NAMALWA (cell line): ENCODE results near the gene LIPA.
"Not testable (repeated sequence)": the region's sequence is repeated elsewhere in the genome, so short reads cannot be mapped to it uniquely, and the experiment has no call there.

Experiments used
- DNase-seq: peaks from one replicate; pipeline ENCODE4 v3.0.0-alpha.2; 2015; ENCODE audit warnings: low spot score

Gene LIPA

DNA sequence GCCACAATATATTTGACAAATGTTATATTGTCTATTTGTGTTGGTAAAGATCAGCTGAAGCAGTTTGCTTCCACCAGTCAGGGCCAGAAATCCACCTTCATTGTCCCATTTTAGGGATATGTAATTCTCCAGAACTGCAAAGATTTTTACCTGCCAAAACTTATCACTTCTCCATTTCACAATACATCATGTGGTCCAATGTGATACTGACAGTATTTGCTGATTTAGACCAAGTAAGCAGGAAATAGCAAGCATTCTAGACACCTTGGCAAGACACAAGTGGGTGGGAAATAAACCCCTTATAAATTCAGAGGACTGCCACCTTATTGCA lies 18.5 kb upstream of the LIPA start:
- no peak for DNase-seq

- DNase-seq: no peak
These were observed 18.0 kb upstream of the LIPA start for GRCh38 chr10:89269433-89270152.

GRCh38 chr10:89266721-89267453 lies 15.3 kb upstream of the LIPA start:
- no peak for DNase-seq

DNA sequence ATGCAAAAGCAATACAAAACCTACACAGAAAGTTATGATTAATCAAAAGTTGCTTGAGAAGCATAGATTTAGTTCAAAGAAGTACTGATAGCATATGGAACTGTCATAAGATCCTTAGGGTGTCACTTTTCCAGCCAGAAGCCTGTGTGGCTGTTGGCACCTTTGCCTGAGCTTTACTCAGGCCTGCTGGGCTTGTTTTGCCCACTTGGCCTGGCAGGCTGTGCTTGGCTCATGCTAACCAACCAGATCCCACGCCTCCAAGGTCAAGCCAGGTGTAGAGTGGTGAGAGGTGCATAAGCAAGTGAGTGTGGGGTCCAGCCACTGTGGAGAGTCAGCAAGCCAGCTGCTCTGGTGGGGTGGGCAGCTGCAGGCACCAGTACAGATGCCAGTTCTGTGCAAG lies 12.0 kb upstream of the LIPA start:
- no peak for DNase-seq

- DNase-seq: no peak
These were observed 11.5 kb upstream of the LIPA start for GRCh38 chr10:89263091-89263490.

DNA sequence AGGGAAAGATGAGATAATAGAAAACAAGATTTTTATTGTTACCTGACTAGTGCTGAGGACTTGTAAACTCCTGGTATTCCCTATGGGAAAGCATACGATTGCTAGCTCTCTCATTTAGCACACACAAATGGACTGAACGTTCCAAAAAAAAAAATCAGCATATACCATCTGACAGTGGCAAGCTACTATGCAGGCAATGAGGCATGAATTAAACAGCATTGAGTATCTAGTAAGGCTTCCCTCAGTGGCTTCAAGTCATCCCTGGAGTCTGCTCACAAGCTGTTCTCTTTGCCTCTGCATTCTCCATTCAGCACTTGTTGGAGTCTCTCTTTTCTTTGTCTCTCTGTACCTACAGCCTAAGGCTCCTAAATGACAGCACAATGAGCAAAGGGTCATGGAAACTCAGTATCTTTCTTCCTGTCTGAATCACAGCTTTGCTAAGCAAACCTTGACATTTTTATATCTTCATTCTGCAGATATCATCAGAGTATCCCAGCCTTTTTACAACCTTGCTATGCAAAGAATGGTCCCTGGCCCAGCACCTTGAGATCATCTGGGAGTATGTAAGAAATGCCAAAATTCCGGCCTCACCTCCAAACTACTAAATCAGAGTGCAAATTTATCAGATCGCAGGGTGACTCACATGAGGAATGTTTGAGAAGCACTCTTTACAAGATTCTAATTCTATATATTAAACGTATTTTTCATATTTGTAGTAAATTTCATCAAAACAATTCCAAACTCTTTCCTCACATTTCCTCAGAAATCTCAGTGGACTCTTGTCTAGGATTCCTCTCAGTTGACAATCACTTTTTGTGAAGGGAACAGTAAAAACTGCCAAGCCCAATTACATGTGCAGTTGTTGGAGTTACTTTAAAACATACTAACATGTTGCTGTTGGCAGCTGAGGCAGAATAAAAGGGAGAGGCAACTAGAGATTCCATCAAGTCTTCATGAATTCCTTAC lies 10.8 kb upstream of the LIPA start:
- DNase-seq: no peak

- no peak for DNase-seq
These were observed 7.3 kb upstream of the LIPA start for GRCh38 chr10:89258881-89259280.

DNA sequence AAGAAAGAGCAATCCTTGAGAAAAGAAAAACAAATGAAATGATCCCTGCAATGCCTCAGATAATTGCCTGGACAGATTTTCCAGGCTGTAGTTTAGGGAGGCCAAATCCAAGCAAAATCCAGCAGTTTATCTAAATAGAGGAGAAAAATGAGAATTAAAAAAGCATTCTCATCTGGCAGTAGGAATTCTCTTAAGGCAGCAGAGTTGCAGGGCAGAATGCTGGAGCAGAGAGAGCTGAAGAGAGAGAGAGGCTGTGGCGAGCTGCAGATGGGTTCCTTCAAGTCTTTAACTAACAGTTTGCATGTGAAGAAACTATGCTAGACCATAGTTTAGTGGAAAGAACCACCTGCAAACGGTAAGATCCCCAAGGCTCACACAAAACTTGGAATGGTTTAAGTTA lies 6.0 kb upstream of the LIPA start:
- DNase-seq: no peak

DNA sequence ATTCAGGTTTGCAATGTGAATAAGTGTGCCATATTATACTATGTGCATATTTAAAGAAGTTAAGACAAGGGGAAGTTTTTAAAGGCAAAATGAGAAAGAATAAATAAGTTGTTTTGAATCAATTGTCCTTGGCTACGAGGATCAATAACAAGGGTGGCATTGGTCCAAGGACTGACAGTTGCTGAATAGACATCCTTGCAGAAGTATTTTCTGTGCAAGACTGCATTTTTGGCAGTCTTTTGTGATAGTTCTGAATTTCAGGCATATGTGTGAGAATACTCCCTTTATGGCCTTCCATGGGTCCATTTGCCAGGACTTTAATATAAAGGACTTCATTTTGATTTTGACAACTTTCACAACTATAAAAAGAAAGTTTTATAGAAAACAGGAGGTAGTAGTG lies 5.4 kb upstream of the LIPA start:
- no peak for DNase-seq

- no peak for DNase-seq
These were observed 4.8 kb upstream of the LIPA start for GRCh38 chr10:89256340-89256739.

DNA sequence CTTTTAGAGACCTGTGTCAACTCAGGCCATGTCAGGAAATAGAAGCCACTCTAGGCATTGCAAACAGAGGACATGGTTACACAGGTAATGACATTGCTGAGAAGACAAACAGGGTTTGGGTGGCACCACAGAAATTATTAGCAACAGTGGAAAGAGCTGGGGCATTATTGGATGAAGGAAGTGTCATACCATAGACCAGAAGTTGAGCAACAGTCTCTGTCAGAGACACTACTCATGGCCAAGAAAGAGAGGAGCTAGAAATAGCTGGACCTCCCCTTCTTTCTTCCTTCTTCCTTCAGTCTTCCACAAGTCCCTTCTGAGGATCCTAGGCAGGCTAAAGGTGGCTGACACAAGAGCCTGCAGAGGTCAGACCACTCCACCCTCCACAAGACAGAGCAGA lies 4.2 kb upstream of the LIPA start:
- no peak for DNase-seq

DNA sequence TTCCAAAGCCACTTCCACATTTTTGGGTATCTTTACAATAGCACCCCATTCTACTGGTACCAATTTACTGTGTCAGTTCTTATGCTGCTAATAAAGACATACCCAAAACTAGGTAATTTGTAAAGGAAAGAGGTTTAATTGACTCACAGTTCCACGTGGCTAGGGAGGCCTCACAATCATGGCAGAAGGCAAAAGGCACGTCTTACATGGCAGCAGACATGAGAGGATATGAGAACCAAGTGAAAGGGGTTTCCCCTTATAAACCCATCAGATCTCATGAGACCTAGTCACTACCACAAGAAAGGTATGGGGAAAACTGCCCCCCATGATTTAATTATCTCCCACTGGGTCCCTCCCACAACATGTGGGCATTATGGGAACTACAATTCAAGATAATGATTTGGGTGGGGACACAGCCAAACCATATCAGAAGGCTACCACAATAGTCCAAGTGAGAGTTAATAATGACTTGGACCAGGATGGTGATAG lies 3.6 kb upstream of the LIPA start:
- DNase-seq: not testable (repeated sequence)

DNA sequence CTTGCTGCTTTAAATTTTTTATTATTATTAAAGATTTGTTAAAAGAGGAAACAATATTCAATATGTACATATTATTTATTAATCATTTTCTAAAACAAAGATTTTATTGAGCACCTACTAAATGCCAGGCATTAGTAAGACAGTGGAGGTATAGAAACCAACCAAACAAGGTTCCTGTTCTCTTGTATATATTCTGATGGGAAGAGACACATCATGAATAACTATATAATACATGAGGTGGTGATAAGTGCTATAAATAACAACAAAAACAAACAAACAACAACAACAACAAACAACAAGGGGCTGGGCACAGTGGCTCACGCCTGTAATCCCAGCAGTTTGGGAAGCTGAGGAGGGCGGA lies 630 bp upstream of the LIPA start:
- DNase-seq: no peak

DNA sequence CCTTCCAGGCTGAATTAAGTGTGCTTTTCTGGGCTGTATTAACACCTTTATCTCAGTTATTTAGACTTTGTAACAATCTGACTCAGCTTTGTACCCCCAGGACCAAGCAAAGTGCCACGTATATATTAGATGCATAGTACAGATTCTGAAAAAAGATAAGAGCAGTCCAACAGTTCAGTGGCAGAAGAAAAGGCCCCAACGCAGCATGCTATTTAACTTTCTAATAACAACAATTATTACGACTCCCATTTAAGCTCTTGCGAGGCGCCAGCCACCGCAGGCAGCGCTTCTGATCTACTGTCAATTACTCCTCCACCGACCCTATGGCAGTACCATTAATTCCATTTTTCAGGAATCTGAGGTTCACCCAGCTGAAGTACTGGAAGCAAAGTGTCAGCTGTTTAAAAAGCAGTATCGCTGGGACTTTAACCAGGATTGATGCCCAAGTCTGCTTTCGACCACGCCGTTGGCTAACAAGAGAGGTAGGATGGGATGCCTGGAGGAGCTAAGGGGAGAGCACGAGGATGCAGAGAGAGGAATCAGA lies 638 bp downstream of the LIPA start:
- DNase-seq: peak; percentile 25

- DNase-seq: no peak
These were observed 2.6 kb downstream of the LIPA start for GRCh38 chr10:89248990-89249389.

DNA sequence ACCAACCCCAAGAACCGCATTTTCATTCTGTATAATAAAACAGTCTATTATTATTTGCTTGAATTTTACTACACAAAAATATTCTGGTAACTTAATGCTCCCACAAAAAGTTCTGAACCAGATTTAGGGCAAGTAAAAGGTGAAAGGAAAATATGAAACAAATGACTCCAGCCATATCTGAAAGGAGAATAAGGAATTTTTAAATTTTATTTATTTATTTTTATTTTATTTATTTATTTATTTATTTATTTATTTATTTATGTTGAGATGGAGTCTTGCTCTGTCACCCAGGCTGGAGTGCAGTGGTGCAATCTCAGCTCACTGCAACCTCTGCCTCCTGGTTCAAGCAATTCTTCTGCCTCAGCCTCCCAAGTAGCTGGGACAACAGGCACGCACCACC lies 4.0 kb downstream of the LIPA start:
- not testable (repeated sequence) for DNase-seq

GRCh38 chr10:89245802-89246201 lies 5.8 kb downstream of the LIPA start:
- DNase-seq: peak; percentile 77

GRCh38 chr10:89242840-89243568 lies 8.6 kb downstream of the LIPA start:
- no peak for DNase-seq

- no peak for DNase-seq
These were observed 9.3 kb downstream of the LIPA start for GRCh38 chr10:89242345-89242684.

GRCh38 chr10:89241486-89242344 lies 9.9 kb downstream of the LIPA start:
- DNase-seq: no peak

- DNase-seq: no peak
These were observed 10.5 kb downstream of the LIPA start for GRCh38 chr10:89241026-89241425.
